Natural killer cell (primary cell): ENCODE results near the gene STAT4. TPM values are rescaled to one million over a fixed set of nuclear protein-coding genes. Genes with fewer than 3 reads are reported as not detected.
A peak's percentile ranks its signal among the peaks of the same experiment; 100 is the strongest.

Experiments used
- ATAC-seq, 3 donors: fragments of 150-1000 bp in 2 of 3; fragments of 200-7000 bp in 1 of 3; cut with Tn5 transposase; 1 replicate in 1 of 3; 2 replicates in 2 of 3; pipeline ENCODE4 v1.10.0; 2021; ENCODE audit warnings: mild to moderate bottlenecking in 2 of 3, moderate library complexity in 2 of 3
- DNase-seq, 2 donors: peaks; one replicate each; pipeline versions ENCODE4 v3.0.0 to v3.0.0-alpha.2; 2013 to 2021; ENCODE audit warnings: mixed read lengths in 1 of 2
- H3K27ac ChIP-seq: one replicate; pipeline ENCODE4 v1.5.1; 2013; ENCODE audit warnings: mild to moderate bottlenecking, low read length
- H3K27me3 ChIP-seq: one replicate; pipeline ENCODE4 v1.6.1; 2013; ENCODE audit warnings: low read length; ENCODE audit not compliant: control insufficient read depth, insufficient read depth
- H3K36me3 ChIP-seq: one replicate; pipeline ENCODE4 v1.6.1; 2013; ENCODE audit warnings: low read length; ENCODE audit not compliant: control insufficient read depth, insufficient read depth
- H3K4me1 ChIP-seq: one replicate; pipeline ENCODE4 v1.6.1; 2013; ENCODE audit warnings: low read length; ENCODE audit not compliant: control insufficient read depth, insufficient read depth
- H3K4me3 ChIP-seq: one replicate; pipeline ENCODE4 v1.5.1; 2013; ENCODE audit warnings: low read length
- H3K9me3 ChIP-seq: one replicate; pipeline ENCODE4 v1.6.1; 2013; ENCODE audit warnings: low read length; ENCODE audit not compliant: control insufficient read depth, insufficient read depth
- H3K27ac Mint-ChIP-seq, 2 donors: one replicate each; pipeline ENCODE4 v1.8.0; 2022; ENCODE audit warnings: mild to moderate bottlenecking in 2 of 2, mixed read lengths in 2 of 2, moderate library complexity in 1 of 2
- H3K27me3 Mint-ChIP-seq, 2 donors: one replicate each; pipeline ENCODE4 v1.8.0; 2022; ENCODE audit warnings: low read depth in 2 of 2, mixed read lengths in 2 of 2
- H3K36me3 Mint-ChIP-seq: one replicate; pipeline ENCODE4 v1.8.0; 2022; ENCODE audit warnings: mixed read lengths
- H3K4me1 Mint-ChIP-seq, 2 donors: one replicate each; pipeline ENCODE4 v1.8.0; 2022; ENCODE audit warnings: mixed read lengths in 2 of 2
- H3K4me3 Mint-ChIP-seq: one replicate; pipeline ENCODE4 v1.8.0; 2022; ENCODE audit warnings: mild to moderate bottlenecking, moderate library complexity, mixed read lengths
- H3K9me3 Mint-ChIP-seq, 2 donors: one replicate each; pipeline ENCODE4 v1.8.0; 2022; ENCODE audit warnings: mixed read lengths in 2 of 2
- WGBS: methylation state at CpG from one replicate; pipeline ENCODE4 v1.1.7; 2013; ENCODE audit warnings: missing lambda C conversion rate; ENCODE audit not compliant: insufficient coverage; 5-methylcytosine and 5-hydroxymethylcytosine counted together
- intact Hi-C: fragments of 100-400 bp; cut with micrococcal nuclease; formaldehyde crosslinking; loops from one replicate; pipeline ENCODE4 v1.14.2; 2022
- total RNA-seq, 4 donors: library from RNA; stranded (reverse); fragments of 120-200 nt in 1 of 4; gene quantifications; one replicate each; pipeline versions ENCODE4 v1.2.3 to v1.2.4, GENCODE V29; 2013 to 2022
- TF ChIP-seq, protein P1 (sequence below): fragments of 200-600 bp; IDR thresholded peaks from one replicate; pipeline ENCODE4 v1.8.0; 2022; ENCODE audit warnings: antibody characterized with exemption

Gene STAT4
- total RNA-seq, 3 donors from 2014 or later (not counting 1 experiment from before 2014, with no cell fraction given), result 264 to 339 (median 304) TPM

DNA sequence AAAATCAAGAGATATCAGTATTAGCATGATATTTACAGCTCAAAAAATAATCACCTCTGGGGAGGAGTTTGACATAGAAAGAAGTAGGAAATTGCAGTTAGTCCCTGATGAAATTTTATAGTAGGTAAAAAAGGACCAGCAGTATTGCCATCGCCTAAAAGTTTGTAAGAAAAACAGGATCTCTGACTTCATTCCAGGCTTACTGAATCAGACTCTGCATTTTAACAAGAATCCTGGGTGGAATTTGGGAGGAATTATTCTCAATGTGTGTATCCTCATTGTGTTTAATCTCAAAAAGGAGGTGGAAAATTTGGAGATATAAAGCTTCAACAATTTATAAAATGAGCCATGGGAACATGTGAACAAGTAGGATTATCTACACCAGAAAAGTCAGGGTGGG, 105.7 kb downstream of the STAT4 start:
- peak overlapping the region in 1 of 2 donors; percentile 67 for H3K27ac Mint-ChIP-seq
- intact Hi-C loops, result no loop called here
- peaks cover 8% of the 10 kb centered on the region for H3K36me3 Mint-ChIP-seq
- no peak for DNase-seq
- H3K27me3 ChIP-seq, result no peaks in the 10 kb centered on the region
- no peak for ATAC-seq
- H3K4me3 Mint-ChIP-seq, result no peak overlapping the region
- H3K27me3 Mint-ChIP-seq, result no peaks in the 10 kb centered on the region
- H3K4me1 Mint-ChIP-seq, result peaks cover 37 to 39% of the 10 kb centered on the region in 2 donors
- H3K27ac ChIP-seq, result no peak overlapping the region
- H3K9me3 ChIP-seq, result no peaks in the 10 kb centered on the region
- peaks cover 17% of the 10 kb centered on the region for H3K36me3 ChIP-seq
- peaks cover 11% of the 10 kb centered on the region for H3K4me1 ChIP-seq
- TF ChIP-seq, protein P1, sequence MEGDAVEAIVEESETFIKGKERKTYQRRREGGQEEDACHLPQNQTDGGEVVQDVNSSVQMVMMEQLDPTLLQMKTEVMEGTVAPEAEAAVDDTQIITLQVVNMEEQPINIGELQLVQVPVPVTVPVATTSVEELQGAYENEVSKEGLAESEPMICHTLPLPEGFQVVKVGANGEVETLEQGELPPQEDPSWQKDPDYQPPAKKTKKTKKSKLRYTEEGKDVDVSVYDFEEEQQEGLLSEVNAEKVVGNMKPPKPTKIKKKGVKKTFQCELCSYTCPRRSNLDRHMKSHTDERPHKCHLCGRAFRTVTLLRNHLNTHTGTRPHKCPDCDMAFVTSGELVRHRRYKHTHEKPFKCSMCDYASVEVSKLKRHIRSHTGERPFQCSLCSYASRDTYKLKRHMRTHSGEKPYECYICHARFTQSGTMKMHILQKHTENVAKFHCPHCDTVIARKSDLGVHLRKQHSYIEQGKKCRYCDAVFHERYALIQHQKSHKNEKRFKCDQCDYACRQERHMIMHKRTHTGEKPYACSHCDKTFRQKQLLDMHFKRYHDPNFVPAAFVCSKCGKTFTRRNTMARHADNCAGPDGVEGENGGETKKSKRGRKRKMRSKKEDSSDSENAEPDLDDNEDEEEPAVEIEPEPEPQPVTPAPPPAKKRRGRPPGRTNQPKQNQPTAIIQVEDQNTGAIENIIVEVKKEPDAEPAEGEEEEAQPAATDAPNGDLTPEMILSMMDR, result no peak
- no peaks in the 10 kb centered on the region for H3K9me3 Mint-ChIP-seq
- 85% methylated on average over 1 of the region's 1 CpG for whole genome bisulfite sequencing
- H3K4me3 ChIP-seq, result no peak overlapping the region

DNA sequence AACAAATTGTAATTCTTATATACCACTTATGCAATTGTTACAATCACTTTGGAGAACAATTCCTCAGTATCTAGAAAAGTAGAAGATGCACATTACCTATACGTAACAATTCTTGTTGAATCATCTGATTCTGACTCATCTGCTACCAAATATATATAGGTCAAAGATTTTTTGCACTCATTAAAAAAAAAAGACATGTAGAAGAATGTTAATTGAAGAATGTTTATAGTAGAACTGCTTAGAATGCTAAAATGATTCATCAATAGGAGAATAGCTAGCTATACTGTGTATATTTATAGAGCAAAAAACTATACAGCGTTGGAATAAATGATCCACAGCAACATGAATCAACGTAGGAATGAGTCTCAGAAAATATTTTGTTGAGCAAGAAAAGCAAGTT, 107.4 kb downstream of the STAT4 start:
- H3K27ac ChIP-seq, result no peak overlapping the region
- Mint-ChIP-seq H3K36me3 (peaks cover 8% of the 10 kb centered on the region), H3K4me1 (peaks cover 37 to 39% of the 10 kb centered on the region in 2 donors), H3K27me3 (no peaks in the 10 kb centered on the region), H3K4me3 (no peak overlapping the region), H3K27ac (no peak overlapping the region), H3K9me3 (no peaks in the 10 kb centered on the region)
- 100% methylated on average over 2 of the region's 3 CpGs for WGBS
- no peak overlapping the region for H3K4me3 ChIP-seq
- H3K4me1 ChIP-seq, result peaks cover 13% of the 10 kb centered on the region
- TF ChIP-seq, protein P1, result no peak
- H3K27me3 ChIP-seq, result no peaks in the 10 kb centered on the region
- intact Hi-C loops, result no loop called here
- H3K36me3 ChIP-seq, result peaks cover 30% of the 10 kb centered on the region
- DNase-seq (no peak), ATAC-seq (no peak)
- H3K9me3 ChIP-seq, result no peaks in the 10 kb centered on the region

DNA sequence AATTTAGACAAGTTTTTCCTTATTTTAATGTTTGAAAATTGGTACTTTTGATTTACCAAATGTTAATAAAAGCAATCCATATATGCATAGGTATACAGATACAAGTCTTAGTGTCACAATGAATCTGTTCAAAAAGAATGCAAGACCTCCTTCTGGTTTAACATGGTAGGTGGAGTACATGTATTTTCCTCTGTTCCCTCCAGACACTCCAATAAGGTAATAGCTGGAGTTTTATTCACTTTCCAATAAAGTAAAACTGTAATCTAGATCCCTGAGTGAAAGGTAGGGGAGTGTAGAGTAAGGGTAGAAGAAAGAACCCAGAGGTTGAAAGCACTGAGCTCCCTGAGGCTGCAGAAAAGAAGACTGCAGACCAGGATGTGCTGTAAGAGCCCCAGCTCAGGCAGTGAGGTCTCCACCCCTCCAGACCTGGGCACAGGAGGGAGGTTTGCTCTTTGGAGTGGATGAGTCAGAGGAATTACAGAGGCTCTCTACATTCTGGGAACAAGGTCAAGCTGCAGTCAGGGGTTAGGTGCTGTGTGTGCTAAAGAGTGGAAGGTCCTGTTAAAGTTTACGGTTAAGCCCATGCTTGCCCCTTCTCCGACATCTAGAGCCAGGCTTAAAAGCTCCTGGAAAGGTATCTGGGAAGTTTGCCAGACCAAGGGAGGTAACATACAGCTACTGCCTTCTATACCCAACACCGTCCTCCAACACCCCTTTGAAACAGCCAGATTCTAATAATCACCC, 109.2 kb downstream of the STAT4 start:
- H3K4me3 ChIP-seq, result no peak overlapping the region
- no peaks in the 10 kb centered on the region for H3K9me3 Mint-ChIP-seq
- H3K27me3 ChIP-seq, result no peaks in the 10 kb centered on the region
- intact Hi-C loops, result no loop called here
- H3K27me3 Mint-ChIP-seq, result no peaks in the 10 kb centered on the region
- no peaks in the 10 kb centered on the region for H3K9me3 ChIP-seq
- H3K36me3 ChIP-seq, result peaks cover 42% of the 10 kb centered on the region
- H3K27ac Mint-ChIP-seq, result peak overlapping the region in 1 of 2 donors; percentile 55
- no peak for DNase-seq
- peaks cover 35 to 42% of the 10 kb centered on the region in 2 donors for H3K4me1 Mint-ChIP-seq
- no peak overlapping the region for H3K27ac ChIP-seq
- peaks cover 18% of the 10 kb centered on the region for H3K36me3 Mint-ChIP-seq
- 100% methylated on average over 3 of the region's 3 CpGs for WGBS
- no peak overlapping the region for H3K4me3 Mint-ChIP-seq
- H3K4me1 ChIP-seq, result peaks cover 16% of the 10 kb centered on the region
- TF ChIP-seq, protein P1, result no peak
- no peak for ATAC-seq

DNA sequence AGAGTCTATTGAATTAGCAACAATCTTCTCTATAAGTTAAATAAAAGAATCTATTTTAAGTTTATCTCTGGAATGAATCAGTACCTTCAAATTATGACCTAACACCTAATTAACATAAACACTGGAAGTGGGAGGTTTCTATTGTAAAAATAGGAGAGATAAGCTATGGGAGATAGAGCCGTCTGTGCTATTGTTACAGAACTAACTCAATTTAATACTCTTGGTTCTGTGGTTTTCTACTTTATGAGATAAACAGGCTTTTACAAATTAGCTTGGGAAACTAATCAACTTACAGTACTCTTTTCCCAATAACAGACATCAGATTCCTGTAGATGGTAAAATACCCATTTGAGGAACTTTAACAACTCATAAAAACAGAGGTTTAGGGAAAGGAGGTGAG, 111.2 kb downstream of the STAT4 start:
- Mint-ChIP-seq H3K27me3 (no peaks in the 10 kb centered on the region), H3K9me3 (no peaks in the 10 kb centered on the region), H3K36me3 (peaks cover 25% of the 10 kb centered on the region), H3K4me3 (no peak overlapping the region), H3K27ac (peak overlapping the region; percentile 75 to 84), H3K4me1 (peaks cover 28 to 35% of the 10 kb centered on the region in 2 donors)
- TF ChIP-seq, protein P1, result no peak
- intact Hi-C loops, result no loop called here
- WGBS, result no CpG with 5 or more reads among the region's 1 CpG
- Histone ChIP-seq H3K4me3 (no peak overlapping the region), H3K4me1 (peaks cover 16% of the 10 kb centered on the region), H3K27me3 (no peaks in the 10 kb centered on the region), H3K9me3 (no peaks in the 10 kb centered on the region), H3K27ac (peak overlapping the region; percentile 65), H3K36me3 (peaks cover 61% of the 10 kb centered on the region)
- ATAC-seq (no peak), DNase-seq (no peak)
